ENCODE results near the gene MYO5C. TPM values are rescaled to one million over a fixed set of nuclear protein-coding genes. Genes with fewer than 3 reads are reported as not detected.
A peak's percentile ranks its signal among the peaks of the same experiment; 100 is the strongest.

The MYO5C gene
- total and polyA plus RNA-seq, 2 donors (not counting 1 experiment from before 2014, with no cell fraction given): under 0.01 to 0.07 TPM

GRCh38 chr15:52328680-52329079, 33.1 kb upstream of the MYO5C start:
- H3K4me1 ChIP-seq (ENCODE audit: control insufficient read depth, extremely low read depth, insufficient read depth, low read length): no peaks in the 10 kb centered on the region
- H3K4me3 ChIP-seq (replicated peaks in 1 of 4; ENCODE audit: control extremely low read depth in 1 of 4, insufficient read depth in 1 of 4, low read depth in 3 of 4, low read length in 4 of 4): no peak overlapping the region
- DNase-seq (ENCODE audit: low read depth in 2 of 2): no peak
- TF ChIP-seq, protein P1, sequence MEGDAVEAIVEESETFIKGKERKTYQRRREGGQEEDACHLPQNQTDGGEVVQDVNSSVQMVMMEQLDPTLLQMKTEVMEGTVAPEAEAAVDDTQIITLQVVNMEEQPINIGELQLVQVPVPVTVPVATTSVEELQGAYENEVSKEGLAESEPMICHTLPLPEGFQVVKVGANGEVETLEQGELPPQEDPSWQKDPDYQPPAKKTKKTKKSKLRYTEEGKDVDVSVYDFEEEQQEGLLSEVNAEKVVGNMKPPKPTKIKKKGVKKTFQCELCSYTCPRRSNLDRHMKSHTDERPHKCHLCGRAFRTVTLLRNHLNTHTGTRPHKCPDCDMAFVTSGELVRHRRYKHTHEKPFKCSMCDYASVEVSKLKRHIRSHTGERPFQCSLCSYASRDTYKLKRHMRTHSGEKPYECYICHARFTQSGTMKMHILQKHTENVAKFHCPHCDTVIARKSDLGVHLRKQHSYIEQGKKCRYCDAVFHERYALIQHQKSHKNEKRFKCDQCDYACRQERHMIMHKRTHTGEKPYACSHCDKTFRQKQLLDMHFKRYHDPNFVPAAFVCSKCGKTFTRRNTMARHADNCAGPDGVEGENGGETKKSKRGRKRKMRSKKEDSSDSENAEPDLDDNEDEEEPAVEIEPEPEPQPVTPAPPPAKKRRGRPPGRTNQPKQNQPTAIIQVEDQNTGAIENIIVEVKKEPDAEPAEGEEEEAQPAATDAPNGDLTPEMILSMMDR (conservative IDR thresholded peaks at IDR 0.05 in 1 of 2, IDR thresholded peaks at IDR 0.05 in 1 of 2; ENCODE audit: low read depth in 1 of 2, low read length in 2 of 2): no peak
- TF ChIP-seq EZH2 (IDR thresholded peaks at IDR 0.05; ENCODE audit: low read length, missing control alignments): no peak
- H3K9me3 ChIP-seq (ENCODE audit: control insufficient read depth, insufficient read depth, low read depth, low read length): no peaks in the 10 kb centered on the region
- H4K20me1 ChIP-seq (ENCODE audit: control insufficient read depth, extremely low read depth, insufficient read depth, low read length): no peaks in the 10 kb centered on the region
- H3K27me3 ChIP-seq (ENCODE audit: control insufficient read depth, insufficient read depth, low read length): no peaks in the 10 kb centered on the region
- H3K79me2 ChIP-seq (ENCODE audit: control insufficient read depth, insufficient read depth, low read length): no peaks in the 10 kb centered on the region
- no peak overlapping the region for H3K9ac ChIP-seq (ENCODE audit: insufficient read depth, low read length)
- peaks cover 2% of the 10 kb centered on the region for H3K36me3 ChIP-seq (ENCODE audit: control insufficient read depth, insufficient read depth, low read length)
- H3K27ac ChIP-seq (ENCODE audit: insufficient read depth, low read length): no peak overlapping the region
- no peak overlapping the region for H2AFZ ChIP-seq (ENCODE audit: low read length)
- no peak overlapping the region for H3K4me2 ChIP-seq (ENCODE audit: extremely low read depth, insufficient read depth, low read length)

- no peak overlapping the region for H3K4me2 ChIP-seq (ENCODE audit: extremely low read depth, insufficient read depth, low read length)
- H3K4me3 ChIP-seq (replicated peaks in 1 of 4; ENCODE audit: control extremely low read depth in 1 of 4, insufficient read depth in 1 of 4, low read depth in 3 of 4, low read length in 4 of 4): no peak overlapping the region
- no peak overlapping the region for H3K9ac ChIP-seq (ENCODE audit: insufficient read depth, low read length)
- H3K27me3 ChIP-seq (ENCODE audit: control insufficient read depth, insufficient read depth, low read length): no peaks in the 10 kb centered on the region
- H3K27ac ChIP-seq (ENCODE audit: insufficient read depth, low read length): no peak overlapping the region
- DNase-seq (ENCODE audit: low read depth in 2 of 2): peak; percentile 16 to 60
- no peaks in the 10 kb centered on the region for H3K79me2 ChIP-seq (ENCODE audit: control insufficient read depth, insufficient read depth, low read length)
- H2AFZ ChIP-seq (ENCODE audit: low read length): no peak overlapping the region
- H3K9me3 ChIP-seq (ENCODE audit: control insufficient read depth, insufficient read depth, low read depth, low read length): no peaks in the 10 kb centered on the region
- H4K20me1 ChIP-seq (ENCODE audit: control insufficient read depth, extremely low read depth, insufficient read depth, low read length): no peaks in the 10 kb centered on the region
- peaks cover 2% of the 10 kb centered on the region for H3K36me3 ChIP-seq (ENCODE audit: control insufficient read depth, insufficient read depth, low read length)
- TF ChIP-seq EZH2 (IDR thresholded peaks at IDR 0.05; ENCODE audit: low read length, missing control alignments): no peak
- TF ChIP-seq, protein P1 (conservative IDR thresholded peaks at IDR 0.05 in 1 of 2, IDR thresholded peaks at IDR 0.05 in 1 of 2; ENCODE audit: low read depth in 1 of 2, low read length in 2 of 2): no peak
- H3K4me1 ChIP-seq (ENCODE audit: control insufficient read depth, extremely low read depth, insufficient read depth, low read length): no peaks in the 10 kb centered on the region
These were observed 31.2 kb upstream of the MYO5C start for GRCh38 chr15:52326756-52327155.

GRCh38 chr15:52324109-52324508, 28.5 kb upstream of the MYO5C start:
- peaks cover 5% of the 10 kb centered on the region for H3K36me3 ChIP-seq (ENCODE audit: control insufficient read depth, insufficient read depth, low read length)
- H3K4me1 ChIP-seq (ENCODE audit: control insufficient read depth, extremely low read depth, insufficient read depth, low read length): no peaks in the 10 kb centered on the region
- H2AFZ ChIP-seq (ENCODE audit: low read length): no peak overlapping the region
- H4K20me1 ChIP-seq (ENCODE audit: control insufficient read depth, extremely low read depth, insufficient read depth, low read length): no peaks in the 10 kb centered on the region
- TF ChIP-seq EZH2 (IDR thresholded peaks at IDR 0.05; ENCODE audit: low read length, missing control alignments): no peak
- TF ChIP-seq, protein P1 (conservative IDR thresholded peaks at IDR 0.05 in 1 of 2, IDR thresholded peaks at IDR 0.05 in 1 of 2; ENCODE audit: low read depth in 1 of 2, low read length in 2 of 2): no peak
- H3K4me3 ChIP-seq (replicated peaks in 1 of 4; ENCODE audit: control extremely low read depth in 1 of 4, insufficient read depth in 1 of 4, low read depth in 3 of 4, low read length in 4 of 4): no peak overlapping the region
- no peak overlapping the region for H3K4me2 ChIP-seq (ENCODE audit: extremely low read depth, insufficient read depth, low read length)
- H3K27ac ChIP-seq (ENCODE audit: insufficient read depth, low read length): no peak overlapping the region
- no peak overlapping the region for H3K9ac ChIP-seq (ENCODE audit: insufficient read depth, low read length)
- H3K79me2 ChIP-seq (ENCODE audit: control insufficient read depth, insufficient read depth, low read length): no peaks in the 10 kb centered on the region
- no peaks in the 10 kb centered on the region for H3K27me3 ChIP-seq (ENCODE audit: control insufficient read depth, insufficient read depth, low read length)
- DNase-seq (ENCODE audit: low read depth in 2 of 2): no peak
- H3K9me3 ChIP-seq (ENCODE audit: control insufficient read depth, insufficient read depth, low read depth, low read length): no peaks in the 10 kb centered on the region
